Renal pelvis (tissue), 4 donors: ENCODE measurements around the gene CERS6. TPM values are rescaled to one million over a fixed set of nuclear protein-coding genes. Genes with fewer than 3 reads are reported as not detected.
"Not testable (repeated sequence)": the region's sequence is repeated elsewhere in the genome, so short reads cannot be mapped to it uniquely, and the experiment has no call there.

Source experiments
- DNase-seq: peaks from one replicate; pipeline ENCODE4 v3.0.0-alpha.2; 2013
- polyA plus RNA-seq, 3 donors: library from polyadenylated mRNA; unstranded; fragments of 120-200 nt; gene quantifications; one replicate each; pipeline ENCODE4 v1.2.1, GENCODE V29; 2013; ENCODE audit not compliant: insufficient read length in 3 of 3

The CERS6 gene
- polyA plus RNA-seq, 3 donors = 41.8 to 44.3 (median 43.9) TPM

- no peak for DNase-seq
Observed at GRCh38 chr2:168633895-168634294, 177.8 kb downstream of the CERS6 start.

GRCh38 chr2:168635065-168635577, 179.0 kb downstream of the CERS6 start:
- peak; percentile 83 for DNase-seq

- DNase-seq = peak; percentile 61
Observed at GRCh38 chr2:168639018-168639417, 182.9 kb downstream of the CERS6 start.

GRCh38 chr2:168639441-168639898, 183.4 kb downstream of the CERS6 start:
- no peak for DNase-seq

GRCh38 chr2:168640039-168640438, 184.0 kb downstream of the CERS6 start:
- DNase-seq = no peak

- no peak for DNase-seq
Observed at GRCh38 chr2:168641636-168642035, 185.6 kb downstream of the CERS6 start.

GRCh38 chr2:168642873-168643272, 186.8 kb downstream of the CERS6 start:
- no peak for DNase-seq

- DNase-seq = no peak
Observed at GRCh38 chr2:168643979-168644378, 187.9 kb downstream of the CERS6 start.

- DNase-seq = no peak
Observed at GRCh38 chr2:168645696-168646338, 189.7 kb downstream of the CERS6 start.

GRCh38 chr2:168649105-168649504, 193.0 kb downstream of the CERS6 start:
- no peak for DNase-seq

- DNase-seq = no peak
Observed at GRCh38 chr2:168649562-168649961, 193.5 kb downstream of the CERS6 start.

GRCh38 chr2:168650139-168650538, 194.1 kb downstream of the CERS6 start:
- DNase-seq = no peak

GRCh38 chr2:168650781-168651180, 194.7 kb downstream of the CERS6 start:
- no peak for DNase-seq

- no peak for DNase-seq
Observed at GRCh38 chr2:168652997-168653921, 197.2 kb downstream of the CERS6 start.

GRCh38 chr2:168654705-168655104, 198.6 kb downstream of the CERS6 start:
- DNase-seq = no peak

GRCh38 chr2:168655207-168655606, 199.1 kb downstream of the CERS6 start:
- no peak for DNase-seq

GRCh38 chr2:168657378-168657777, 201.3 kb downstream of the CERS6 start:
- not testable (repeated sequence) for DNase-seq

GRCh38 chr2:168658706-168659105, 202.6 kb downstream of the CERS6 start:
- DNase-seq = no peak

GRCh38 chr2:168660870-168661862, 205.1 kb downstream of the CERS6 start:
- no peak for DNase-seq

GRCh38 chr2:168661863-168662256, 205.8 kb downstream of the CERS6 start:
- no peak for DNase-seq

- no peak for DNase-seq
Observed at GRCh38 chr2:168662651-168663208, 206.7 kb downstream of the CERS6 start.
